OCI-LY1 (cell line): Measurements from ENCODE around the gene MYD88.

ENCODE experiments used
- EZH2 ChIP-seq: fragments of 200-600 bp; sonication (generic), shearing (Covaris generic); IDR thresholded peaks from 2 replicates; pipeline ENCODE4 v1.8.0; 2017; ENCODE audit warnings: borderline replicate concordance, mixed run types, mild to moderate bottlenecking, antibody characterized with exemption, low read length, moderate library complexity, mixed read lengths
- TF ChIP-seq, protein P1 (sequence below): fragments of 200-600 bp; sonication (generic), shearing (Covaris generic); IDR thresholded peaks from 2 replicates; pipeline ENCODE4 v1.5.1; 2017; ENCODE audit warnings: mild to moderate bottlenecking, antibody characterized with exemption, low read length, moderate library complexity, mixed read lengths

DNA sequence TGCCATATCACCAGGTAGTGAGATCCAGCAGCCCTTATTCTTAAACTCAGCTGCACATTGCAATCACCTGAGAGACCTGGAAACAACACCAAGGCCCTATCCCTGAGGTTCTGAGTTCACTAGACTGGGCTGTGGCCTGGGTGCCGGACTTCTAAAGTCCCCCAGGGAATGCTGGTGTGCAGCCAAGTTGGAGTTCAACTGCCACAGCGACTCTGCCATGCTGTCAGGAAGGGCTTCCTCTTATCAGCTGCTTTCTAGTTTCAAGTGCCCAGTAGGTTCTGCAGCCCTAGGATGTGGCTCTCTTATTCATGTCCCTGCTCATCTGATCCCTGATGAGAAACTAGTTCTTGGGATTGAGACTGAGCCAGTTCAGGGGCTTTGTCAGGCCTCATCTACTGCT is 49.3 kb upstream of the MYD88 start:
- TF ChIP-seq, protein P1, sequence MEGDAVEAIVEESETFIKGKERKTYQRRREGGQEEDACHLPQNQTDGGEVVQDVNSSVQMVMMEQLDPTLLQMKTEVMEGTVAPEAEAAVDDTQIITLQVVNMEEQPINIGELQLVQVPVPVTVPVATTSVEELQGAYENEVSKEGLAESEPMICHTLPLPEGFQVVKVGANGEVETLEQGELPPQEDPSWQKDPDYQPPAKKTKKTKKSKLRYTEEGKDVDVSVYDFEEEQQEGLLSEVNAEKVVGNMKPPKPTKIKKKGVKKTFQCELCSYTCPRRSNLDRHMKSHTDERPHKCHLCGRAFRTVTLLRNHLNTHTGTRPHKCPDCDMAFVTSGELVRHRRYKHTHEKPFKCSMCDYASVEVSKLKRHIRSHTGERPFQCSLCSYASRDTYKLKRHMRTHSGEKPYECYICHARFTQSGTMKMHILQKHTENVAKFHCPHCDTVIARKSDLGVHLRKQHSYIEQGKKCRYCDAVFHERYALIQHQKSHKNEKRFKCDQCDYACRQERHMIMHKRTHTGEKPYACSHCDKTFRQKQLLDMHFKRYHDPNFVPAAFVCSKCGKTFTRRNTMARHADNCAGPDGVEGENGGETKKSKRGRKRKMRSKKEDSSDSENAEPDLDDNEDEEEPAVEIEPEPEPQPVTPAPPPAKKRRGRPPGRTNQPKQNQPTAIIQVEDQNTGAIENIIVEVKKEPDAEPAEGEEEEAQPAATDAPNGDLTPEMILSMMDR = no peak
- no peak for TF ChIP-seq EZH2
